NCI-H524 treated with DMSO at 0.1 percent for 48 hours (cell line): Measurements from ENCODE around the gene OR5A1.
"Not testable (repeated sequence)": the region's sequence is repeated elsewhere in the genome, so short reads cannot be mapped to it uniquely, and the experiment has no call there.

Experiments used
- DNase-seq: peaks from one replicate; lab custom pipeline; 2025; lab: John Stamatoyannopoulos, UW

OR5A1 gene

DNA sequence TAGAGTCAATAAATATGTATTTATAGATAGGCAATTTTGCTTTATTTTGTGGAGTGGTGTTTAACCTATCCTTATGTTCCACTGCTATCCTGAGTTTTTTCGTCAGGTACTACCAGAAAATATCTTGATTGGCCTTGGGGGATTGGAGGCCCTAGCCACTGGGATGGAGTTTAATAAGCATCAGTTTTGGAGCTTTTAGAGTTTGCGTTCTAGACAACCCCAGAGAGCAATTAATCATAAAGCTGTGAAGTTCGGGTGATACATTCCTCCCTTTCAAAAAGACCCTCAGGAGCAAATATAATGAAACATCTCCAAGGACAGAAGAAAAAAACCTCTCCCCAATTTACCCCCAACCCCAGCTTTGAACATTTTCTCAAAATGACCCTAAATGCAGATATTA lies at the start of gene OR5A1:
Gene OR5A1 (plus strand): TSS at position 301 of the 400 bp plus-strand sequence. CDS start 6,700 bp downstream, outside the sequence.
- DNase-seq = no peak

DNA sequence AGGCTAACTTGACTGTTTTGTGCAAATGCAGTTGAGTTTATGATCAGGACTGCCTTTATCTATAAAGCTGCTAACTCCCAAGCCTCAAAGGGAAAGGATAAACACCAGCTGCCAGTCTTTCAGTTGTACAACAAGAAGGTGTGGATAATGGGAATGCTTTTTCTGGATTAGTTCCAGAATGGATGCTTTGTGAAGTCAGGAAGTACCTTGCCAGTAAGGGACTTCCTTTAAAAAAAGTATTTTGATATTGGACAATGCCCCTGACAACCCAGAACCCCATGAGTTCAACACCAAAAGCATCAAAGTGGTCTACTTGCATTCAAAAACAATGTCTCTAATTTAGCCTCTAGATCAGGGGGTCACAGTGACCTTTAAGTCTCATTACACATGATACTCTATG lies 42.1 kb upstream of the OR5A1 start:
- no peak for DNase-seq

DNA sequence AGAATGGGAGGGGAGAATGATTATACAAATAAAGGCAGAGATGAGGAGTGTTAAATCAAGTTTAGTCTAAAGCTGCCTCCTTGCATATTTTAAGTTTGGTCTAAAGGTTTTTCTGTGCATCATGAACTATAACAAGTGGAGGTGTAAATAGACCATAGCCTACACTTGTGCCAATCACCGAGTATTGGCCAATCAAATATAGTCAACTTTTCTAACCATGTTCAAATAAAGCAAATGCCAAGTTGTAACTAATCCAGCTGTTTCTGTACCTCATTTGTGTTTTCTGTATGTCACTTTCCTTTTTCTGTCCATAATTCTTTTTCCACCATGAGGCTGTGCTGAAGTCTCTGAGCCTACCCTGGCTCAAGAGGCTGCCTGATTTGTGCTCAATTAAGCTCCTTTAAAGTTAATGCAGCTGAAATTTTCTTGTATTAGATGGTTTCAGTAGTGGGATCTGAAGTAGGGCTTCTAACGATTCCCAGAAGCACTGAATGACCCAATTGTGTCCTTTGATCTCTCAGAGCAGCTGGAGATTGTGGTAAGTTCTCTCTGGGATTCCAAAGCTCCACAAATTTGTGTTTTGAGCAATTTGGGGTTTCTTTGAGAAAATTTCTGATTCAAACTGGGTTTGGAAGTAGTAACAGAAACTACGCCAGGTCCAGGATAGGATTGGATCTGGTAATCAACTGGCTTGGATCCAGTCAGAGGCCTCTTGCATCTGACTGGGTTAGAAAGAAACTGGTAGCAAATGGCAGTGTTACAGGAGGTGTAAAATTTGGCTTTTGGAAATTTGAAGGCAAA lies 35.6 kb upstream of the OR5A1 start:
- DNase-seq = no peak

DNA sequence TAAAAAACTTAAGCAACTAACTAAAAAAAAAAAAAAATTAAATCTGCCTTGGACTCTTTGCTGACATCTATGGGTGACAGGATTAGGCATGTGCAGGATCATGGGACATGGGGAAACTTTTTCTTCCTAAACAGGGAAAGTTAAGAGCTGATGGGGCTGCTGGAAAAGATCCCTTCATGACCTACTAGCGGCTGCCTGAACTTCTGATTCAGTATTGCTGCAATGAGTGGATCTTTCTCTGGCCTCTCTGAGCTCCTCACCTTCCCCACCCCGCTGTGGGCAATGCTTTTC lies 35.1 kb upstream of the OR5A1 start:
- DNase-seq = no peak

DNA sequence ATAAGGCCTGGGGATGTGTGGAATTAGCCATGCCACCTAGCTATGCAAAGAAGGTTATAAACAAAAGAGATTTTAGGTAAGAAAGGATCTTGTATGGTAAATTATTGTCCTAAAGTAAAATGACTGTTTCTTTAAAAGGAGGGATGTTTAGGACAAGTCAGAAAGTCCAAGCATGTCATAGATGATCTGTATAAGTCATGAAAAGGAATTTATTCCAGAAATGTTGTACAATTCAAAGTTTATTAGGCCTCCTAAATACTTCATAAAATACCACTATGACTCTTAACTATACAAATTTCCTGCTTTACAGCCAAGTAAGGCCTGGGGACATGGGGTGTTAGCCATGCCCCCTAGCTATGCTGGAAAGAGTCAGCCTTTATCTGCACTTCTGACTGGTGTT lies 32.7 kb upstream of the OR5A1 start:
- no peak for DNase-seq

DNA sequence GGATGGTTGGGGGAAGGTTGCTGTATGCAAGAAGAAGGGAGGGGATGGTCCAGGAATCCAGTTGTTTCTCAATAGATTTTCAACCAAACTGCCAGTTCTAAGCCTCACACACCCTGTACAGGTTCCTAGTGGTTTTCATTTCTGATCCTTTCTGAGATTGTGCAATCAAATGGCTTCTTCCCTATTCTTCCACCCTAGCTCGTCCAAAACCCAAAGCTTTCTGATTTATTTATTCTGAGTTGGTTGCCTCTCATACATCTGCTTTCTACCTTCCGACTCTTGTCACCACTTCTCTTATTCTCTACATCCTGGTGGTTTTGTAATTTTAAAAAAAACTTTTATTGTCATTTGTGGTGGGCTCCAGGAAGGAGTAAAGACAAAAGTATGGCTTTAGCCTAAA lies 22.6 kb upstream of the OR5A1 start:
- no peak for DNase-seq

DNA sequence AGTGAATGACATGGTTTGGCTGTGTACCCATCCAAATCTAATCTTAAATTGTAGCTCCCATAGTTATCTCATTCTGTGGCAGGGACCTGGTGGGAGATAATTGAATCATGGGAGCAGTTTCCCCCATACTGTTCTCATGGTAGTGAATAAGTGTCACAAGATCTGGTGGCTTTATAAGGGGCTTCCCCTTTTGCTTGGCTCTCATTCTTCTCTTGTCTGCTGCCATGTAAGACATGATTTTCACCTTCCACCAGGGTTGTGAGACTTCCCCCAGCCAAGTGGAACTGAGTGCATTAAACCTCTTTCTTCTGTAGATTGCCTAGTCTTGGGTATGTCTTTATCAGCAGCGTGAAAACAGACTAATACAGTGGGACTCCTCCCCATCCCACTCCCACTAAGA lies 21.2 kb upstream of the OR5A1 start:
- no peak for DNase-seq

DNA sequence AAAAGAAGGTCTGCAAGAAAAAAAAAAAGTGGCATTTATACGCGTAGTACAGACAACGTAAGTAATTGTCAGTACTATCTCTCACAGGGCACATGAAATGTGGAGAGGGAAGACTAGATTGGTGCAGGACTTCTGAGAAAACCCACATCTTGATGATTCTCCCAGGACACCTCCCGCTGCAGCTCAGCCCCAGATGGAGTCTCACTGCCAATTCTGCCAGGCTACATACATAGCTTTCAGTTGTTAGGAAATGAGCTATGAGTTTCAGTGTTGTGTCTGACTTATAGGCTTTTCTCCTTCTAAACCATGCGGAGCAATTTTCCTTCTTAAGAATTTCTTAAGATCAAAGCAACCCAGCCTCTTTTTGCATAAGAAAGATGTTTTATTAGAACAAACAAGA lies 19.7 kb upstream of the OR5A1 start:
- no peak for DNase-seq

DNA sequence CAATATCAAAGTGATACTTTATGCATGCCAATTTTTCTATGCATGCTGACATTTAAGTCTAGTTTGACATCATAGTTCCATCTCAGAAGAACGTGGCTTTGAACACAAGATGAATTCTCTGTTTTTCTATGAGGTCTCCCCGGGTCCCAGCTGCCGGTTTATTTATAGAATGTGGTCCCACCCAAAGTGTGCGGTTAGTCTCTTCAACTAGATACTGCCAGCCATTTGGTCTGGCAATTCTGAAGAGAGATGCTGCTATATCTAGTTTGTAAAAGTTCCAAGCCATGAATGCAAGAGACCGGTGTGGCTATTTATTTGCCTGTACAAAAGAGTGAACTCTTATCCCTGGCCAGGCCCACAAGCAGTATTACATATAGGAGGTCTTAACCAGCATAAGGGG lies 19.2 kb upstream of the OR5A1 start:
- no peak for DNase-seq

DNA sequence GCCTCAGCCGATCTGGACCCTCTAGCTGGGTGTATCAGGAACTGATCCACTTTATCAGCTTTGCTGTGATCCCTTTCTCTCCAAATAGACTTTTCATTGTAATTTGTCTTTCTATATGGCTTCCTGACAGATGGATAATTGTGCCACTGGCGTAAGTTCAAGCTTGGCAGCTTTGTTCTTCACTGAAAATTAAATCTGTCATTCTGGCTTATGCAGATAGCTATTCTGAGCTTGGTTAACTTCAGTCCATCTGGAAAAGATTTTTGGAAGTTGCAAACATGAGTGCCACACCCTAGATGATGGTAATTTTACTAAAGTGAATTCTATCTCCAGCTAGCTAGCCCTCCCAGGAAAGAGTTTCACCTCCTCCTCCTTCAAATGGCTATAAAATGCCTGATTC lies 18.1 kb upstream of the OR5A1 start:
- no peak for DNase-seq

DNA sequence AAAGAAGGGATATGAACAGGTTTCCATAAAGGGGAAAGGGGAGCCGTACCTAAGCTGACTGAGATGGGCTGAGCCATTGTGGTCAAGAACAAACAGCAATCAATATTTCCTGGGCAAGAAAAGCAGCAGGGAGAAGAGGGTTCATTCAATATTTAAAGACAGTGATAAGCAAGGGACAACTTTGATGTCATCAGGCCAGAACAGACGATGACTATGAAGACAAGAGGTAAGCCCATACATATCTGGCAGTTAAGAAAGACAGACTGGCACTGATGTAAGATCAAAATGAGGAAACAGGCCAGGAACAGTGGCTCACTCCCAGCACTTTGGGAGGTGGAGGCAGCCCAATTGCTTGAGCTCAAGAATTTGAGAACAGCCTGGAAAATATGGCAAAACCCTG lies 12.4 kb upstream of the OR5A1 start:
- DNase-seq = no peak

DNA sequence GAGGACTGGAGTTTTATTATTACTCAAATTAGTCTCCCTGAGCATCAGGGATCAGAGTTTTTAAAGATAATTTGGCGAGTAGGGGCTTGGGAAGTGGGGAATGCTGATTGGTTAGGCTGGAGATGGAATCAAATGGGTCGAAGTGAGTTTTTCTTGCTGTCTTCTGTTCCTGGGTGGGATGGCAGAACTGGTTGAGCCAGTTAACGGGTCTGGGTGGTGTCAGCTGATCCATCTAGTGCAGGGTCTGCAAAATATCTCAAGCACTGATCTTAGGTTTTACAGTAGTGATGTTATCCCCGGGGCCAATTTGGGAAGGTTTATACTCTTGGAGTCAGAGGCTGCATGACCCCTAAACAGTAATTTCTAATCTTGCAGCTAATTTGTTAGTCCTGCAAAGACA lies 11.1 kb upstream of the OR5A1 start:
- no peak for DNase-seq

DNA sequence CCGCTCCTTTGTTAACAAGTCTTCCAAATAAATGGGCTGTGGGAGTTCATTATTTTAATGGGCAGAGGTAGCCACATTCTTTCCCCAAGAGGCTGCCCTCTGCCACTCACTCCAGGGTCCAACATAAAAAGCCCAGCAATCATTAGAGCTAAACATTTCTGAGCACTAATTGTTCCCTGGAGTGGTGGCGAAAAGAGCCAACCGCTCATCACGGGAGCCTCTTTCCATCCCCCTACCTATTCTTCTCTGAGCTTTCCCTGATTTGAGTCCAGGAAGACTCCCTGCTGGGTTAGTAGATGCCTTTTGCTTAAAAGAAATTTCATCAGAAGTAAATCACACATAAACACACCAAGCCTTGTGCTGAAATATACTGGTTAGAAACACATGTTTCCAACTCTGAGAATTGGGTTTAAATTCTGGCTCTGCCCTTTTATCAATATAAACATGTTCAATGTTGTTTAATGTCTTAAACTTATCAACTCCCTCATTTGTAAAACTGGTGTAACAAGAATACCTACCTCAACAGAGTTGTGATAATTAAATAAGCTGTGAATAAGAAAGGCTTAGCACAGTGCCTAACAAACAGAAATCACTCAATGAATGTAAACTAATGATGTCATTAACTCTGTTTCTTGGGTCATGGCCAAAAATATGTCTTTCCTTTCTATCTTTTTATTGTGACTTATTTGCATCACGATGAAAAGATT lies 9.8 kb upstream of the OR5A1 start, which contains the start of gene OR5A2:
Gene OR5A2 (minus strand): TSS at position 53 of the 707 bp plus-strand sequence. CDS start 3,460 bp downstream, outside the sequence.
- DNase-seq = no peak

DNA sequence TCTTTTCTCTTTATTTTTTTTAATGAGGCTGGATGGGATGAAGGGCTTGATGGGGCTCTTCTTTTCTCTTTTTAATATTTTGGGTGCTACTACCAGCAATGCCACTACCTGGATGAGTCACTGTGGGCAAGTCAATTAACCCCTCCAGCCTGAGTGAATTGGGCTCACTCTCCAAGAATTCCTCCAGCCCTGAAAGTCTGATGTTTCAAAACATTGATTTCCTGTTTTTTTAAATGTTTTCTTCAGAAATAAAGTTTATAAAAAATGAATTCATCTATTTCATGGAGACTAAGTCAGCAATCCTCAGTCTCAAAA lies 9.2 kb upstream of the OR5A1 start:
- no peak for DNase-seq

DNA sequence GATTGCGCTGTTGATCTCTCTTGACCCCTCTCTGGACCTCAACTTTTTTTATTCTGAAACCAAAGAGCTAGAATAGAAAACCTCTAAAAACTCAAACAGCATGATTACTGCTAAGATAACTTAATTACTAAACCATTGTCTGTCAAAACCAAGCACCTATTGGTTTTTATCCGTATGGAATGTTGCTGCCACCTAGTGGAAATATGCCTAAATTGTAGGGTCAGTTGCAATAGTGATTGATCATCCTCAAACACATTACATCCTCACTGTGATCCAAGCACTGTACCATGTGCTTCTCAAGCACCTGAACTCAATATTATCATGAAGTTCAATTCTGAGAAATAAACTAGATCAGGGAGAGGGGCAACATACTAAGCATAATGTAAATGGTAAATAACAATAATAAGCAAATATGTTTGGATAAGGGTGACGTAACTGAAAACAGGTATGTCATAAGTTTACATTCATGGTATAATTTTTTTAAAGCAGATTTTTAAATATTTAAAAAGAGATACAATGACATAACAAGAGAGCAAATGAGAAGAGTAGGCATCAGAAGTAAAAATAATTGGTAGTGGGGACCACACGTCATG lies 6.2 kb upstream of the OR5A1 start:
- no peak for DNase-seq

DNA sequence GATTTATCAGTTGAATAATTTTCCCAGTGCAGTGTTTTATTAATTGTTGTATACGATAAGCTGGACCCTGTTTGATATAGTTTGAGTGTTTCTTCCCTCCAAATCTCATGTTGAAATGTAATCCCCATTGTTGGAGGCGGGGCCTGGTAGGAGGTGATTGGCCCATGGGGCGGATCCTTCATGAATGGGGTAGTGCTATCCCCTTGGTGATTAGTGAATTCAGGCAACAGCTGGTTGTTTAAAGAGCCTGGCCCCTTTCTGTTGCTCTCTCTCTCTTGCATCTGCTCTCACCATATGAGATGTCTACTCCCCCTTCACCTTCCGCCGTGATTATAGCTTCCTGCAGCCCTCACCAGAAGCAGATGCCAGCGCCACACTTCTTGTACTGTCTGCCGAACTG lies 1.5 kb downstream of the OR5A1 start:
- peak; percentile 17 for DNase-seq

DNA sequence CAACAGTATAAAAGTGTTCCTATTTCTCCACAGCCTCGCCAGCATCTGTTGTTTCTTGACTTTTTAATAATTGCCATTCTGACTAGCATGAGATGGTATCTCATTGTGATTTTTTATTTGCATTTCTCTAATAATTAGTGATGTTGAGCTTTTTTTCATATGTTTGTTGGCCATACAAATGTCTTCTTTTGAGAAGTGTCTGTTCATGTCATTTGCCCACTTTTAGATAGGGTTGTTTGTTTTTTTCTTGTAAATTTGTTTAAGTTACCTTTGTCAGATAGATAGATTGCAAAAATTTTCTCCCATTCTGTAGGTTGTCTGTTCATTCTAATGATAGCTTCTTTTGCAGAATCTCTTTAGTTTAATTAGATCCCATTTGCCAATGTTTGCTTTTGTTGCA lies 9.4 kb downstream of the OR5A1 start:
- not testable (repeated sequence) for DNase-seq

DNA sequence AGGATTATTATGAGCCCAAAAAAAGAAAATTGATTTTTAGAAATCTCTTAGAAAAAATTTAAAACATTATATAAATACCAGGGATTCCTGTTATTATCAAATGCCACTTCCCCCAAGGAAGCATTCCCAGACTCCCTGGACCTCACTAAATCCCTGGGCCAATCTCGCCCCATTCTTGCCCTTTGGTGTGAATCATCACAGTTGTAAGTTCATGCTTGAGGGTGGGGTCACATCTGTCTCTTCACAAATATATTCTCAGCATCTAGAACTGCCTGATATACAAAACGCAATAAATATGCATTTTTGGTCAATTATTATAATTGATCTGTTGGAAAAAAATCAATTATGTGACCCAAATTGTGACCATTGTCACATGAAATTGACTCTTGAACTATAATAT lies 12.2 kb downstream of the OR5A1 start:
- DNase-seq = no peak

DNA sequence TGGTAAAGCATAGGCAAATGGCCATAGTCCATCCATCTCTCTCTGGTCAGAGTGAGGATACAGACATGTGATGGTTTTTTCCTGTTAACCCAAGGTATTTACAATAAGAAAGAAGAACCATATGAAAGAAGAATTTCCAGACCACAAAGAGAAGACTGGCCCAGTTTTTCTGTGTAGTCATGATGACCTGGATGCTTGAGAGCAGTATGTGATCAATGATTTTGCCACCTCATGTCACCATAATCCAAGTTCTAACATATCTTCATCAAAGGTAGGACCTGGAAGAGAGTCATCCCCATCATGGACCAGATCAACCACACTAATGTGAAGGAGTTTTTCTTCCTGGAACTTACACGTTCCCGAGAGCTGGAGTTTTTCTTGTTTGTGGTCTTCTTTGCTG lies 20.4 kb downstream of the OR5A1 start, which contains the start of gene OR4D6:
Gene OR4D6 (plus strand): TSS at position 301 of the 400 bp plus-strand sequence. CDS start 0 bp downstream, at position 301.
- no peak for DNase-seq

DNA sequence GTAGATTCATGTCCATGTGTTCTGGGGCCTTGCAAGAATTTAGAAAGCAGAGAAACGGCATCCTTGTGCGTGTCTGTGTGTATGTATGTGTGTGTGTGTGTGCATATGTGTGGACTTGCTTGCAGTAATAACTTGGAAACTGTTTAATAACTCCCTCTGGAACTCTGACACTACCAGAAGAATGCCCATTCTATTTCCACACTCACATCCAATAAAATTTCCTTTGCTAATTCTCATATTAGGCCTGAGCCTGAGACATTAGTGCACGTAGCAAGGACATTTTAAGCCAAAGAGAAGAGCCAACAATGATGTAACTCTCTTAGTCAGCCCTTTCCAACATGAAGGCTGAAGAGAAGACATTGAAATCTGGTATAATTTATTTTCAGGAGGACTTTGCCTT lies 23.6 kb downstream of the OR5A1 start:
- DNase-seq = no peak

DNA sequence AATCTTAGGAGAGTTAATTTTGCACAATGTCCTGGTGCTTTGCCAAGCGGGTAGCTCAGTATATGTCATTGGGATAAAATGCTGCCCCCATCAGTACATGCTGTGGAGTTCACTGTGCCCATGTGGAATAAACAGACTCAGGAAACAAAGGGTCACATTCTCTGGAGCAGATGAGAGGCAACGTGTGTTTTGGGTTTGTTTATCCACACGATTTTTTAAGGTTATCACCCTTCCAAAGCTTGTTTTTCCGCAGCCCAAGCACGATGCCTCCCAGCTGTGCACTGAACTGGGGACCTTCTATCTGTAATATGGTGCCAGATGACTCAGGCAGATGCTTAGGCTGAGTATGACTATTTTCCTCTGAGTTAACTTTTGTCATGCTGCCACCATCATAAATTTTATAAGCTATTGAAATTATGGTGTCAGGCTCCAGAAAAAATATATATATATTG lies 26.9 kb downstream of the OR5A1 start:
- no peak for DNase-seq

DNA sequence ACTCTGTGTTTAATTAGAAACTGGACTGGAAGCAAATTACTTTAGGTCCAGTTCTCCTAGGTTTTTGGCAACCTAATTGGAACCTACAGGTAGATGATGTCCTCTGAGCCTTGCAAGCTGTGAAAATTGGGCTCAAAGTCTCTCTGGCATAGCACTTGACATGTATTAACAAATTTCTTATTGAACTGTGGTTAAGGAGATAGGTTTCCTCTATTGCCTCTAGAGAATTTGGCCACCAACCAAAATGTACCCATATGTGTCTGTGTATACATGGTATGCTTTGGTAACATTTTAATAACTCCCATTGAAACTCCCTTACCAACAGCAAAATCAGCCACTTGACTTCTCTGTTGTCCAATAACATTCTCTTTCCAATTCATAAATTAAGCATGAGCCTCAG lies 36.7 kb downstream of the OR5A1 start, which contains the start of gene OR4D10:
Gene OR4D10 (plus strand): TSS at position 301 of the 400 bp plus-strand sequence. CDS start 4,115 bp downstream, outside the sequence.
- no peak for DNase-seq

DNA sequence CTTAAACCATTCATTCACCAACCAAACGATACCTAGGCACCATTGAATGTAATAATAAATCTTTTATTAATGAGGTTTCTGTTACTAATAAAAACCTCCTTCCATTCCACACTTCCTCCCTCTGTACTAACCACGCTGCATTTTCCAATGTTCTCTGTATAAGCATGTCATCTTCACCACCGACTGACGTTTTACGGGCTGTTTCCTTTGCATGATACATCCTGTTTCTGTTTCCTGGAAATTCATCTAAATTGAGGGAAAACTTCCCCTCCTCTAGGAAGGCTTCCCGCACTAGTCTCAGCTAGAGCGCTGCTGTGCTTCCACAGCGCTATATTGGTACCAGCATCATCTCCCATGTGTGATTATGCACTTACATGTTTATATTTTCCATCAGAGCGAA lies 38.9 kb downstream of the OR5A1 start:
- DNase-seq = no peak
